K562 (cell line): ENCODE measurements around the gene LEO1. TPM values are rescaled to one million over a fixed set of nuclear protein-coding genes. Genes with fewer than 3 reads are reported as not detected.

Source experiments
- ZBTB40 ChIP-seq, 2 experiments: fragments of 450-650 bp in 1 of 2; sonication (generic) in 1 of 2; formaldehyde crosslinking in 1 of 2; IDR thresholded peaks; 2 replicates each; pipeline versions ENCODE4 v1.7.1 to v1.9.0; 2016 to 2022; ENCODE audit warnings: inconsistent platforms in 1 of 2, mild to moderate bottlenecking in 1 of 2, missing genetic modification reagents in 1 of 2
- ZFP91 ChIP-seq: sonication (generic); formaldehyde crosslinking; IDR thresholded peaks from 2 replicates; pipeline ENCODE4 v1.8.0; 2022; ENCODE audit warnings: mild to moderate bottlenecking, missing genetic modification reagents
- ZNF280A ChIP-seq: fragments of 450-650 bp; IDR thresholded peaks from 2 replicates; pipeline ENCODE4 v1.6.1; 2018; ENCODE audit warnings: mild to moderate bottlenecking, low read depth; ENCODE audit not compliant: partially characterized antibody
- polyA plus RNA-seq, 8 experiments: library from polyadenylated mRNA; depleted of rRNA in 4 of 8; stranded (reverse) in 5 of 8; unstranded in 3 of 8; fragments of >200 nt; fragmentation: Nextera tagmentation in 2 of 8; fragmentation: Illumina TruSeq in 1 of 8; extraction: Ambion mirVana in 2 of 8; extraction: Trizol in 1 of 8; gene quantifications; 2 replicates each; pipeline versions ENCODE4 v1.2.1 to v1.2.3, GENCODE V29; 2011 to 2014; ENCODE audit warnings: inconsistent platforms in 1 of 8, missing spikeins in 1 of 8
- total RNA-seq, 7 experiments: library from RNA; depleted of rRNA in 6 of 7; stranded (reverse); fragments of >200 nt in 6 of 7; fragmentation: Illumina TruSeq in 2 of 7; extraction: Trizol in 2 of 7; gene quantifications; 2 replicates each; pipeline versions ENCODE4 v1.2.1 to v1.2.3, GENCODE V29; 2011 to 2021; ENCODE audit warnings: low replicate concordance in 1 of 7

LEO1 gene
- total and polyA plus RNA-seq, 9 of the 15 experiments (the other 6 are each of a cell fraction or from before 2014, with no cell fraction given), result 8.4 to 48.3 (median 37.9) TPM

DNA sequence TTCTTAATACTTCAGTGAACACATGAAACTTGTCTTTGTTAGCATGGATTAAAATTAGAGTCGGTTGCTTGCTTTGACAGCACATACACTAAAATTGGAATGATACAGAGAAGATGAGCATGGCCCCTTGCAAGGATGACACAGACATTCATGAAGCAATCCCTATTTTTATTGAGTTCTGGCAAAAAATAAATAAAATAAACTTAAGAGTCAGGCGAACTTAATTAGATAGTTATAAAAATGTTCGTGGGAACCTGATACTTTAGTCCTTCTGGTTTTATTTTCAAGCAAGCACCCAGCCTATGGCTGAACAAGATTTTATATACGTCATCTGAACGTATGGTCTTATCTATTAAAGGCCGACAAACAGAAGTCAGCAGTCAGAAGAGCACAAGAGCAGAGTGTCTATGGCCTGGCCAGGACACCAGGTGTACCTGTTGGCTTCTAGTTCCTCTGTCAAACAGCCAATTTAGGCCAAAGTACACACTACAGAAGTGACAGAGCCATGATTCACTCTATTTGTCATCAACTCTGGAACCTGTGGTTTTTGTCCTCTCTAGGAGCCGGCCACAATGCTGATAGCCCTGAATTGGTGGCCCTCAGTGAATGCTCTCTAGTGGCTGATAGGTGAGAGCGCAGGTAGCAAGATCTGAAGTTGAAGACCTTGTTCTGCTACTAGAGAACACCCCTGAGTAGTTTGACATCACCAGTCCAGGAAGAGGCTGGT is 64.3 kb downstream of the LEO1 start (continued):
- TF ChIP-seq ZBTB40 (IDR thresholded peaks at IDR 0.05) (no peak), ZBTB40 (CRISPR knock-in tag; IDR thresholded peaks at IDR 0.05) (no peak), ZNF280A (no peak), ZFP91 (CRISPR knock-in tag) (no peak)
